Measurements from ENCODE around the gene ELF1.

Gene ELF1

GRCh38 chr13:41005704-41006103, 13.4 kb downstream of the ELF1 start:
- no peak for DNase-seq

GRCh38 chr13:41004875-41005693, 14.0 kb downstream of the ELF1 start:
- peak; percentile 74 for DNase-seq

GRCh38 chr13:41002606-41003005, 16.5 kb downstream of the ELF1 start:
- no peak for DNase-seq

GRCh38 chr13:41001695-41002094, 17.4 kb downstream of the ELF1 start:
- DNase-seq = no peak

GRCh38 chr13:40999416-40999815, 19.7 kb downstream of the ELF1 start:
- DNase-seq = no peak

GRCh38 chr13:40996426-40997092, 22.6 kb downstream of the ELF1 start:
- no peak for DNase-seq

- no peak for DNase-seq
Measured at GRCh38 chr13:40995997-40996396, 23.1 kb downstream of the ELF1 start.

GRCh38 chr13:40994581-40995230, 24.4 kb downstream of the ELF1 start:
- no peak for DNase-seq

GRCh38 chr13:40993987-40994386, 25.1 kb downstream of the ELF1 start:
- DNase-seq = no peak

- DNase-seq = peak; percentile 57
Measured at GRCh38 chr13:40992678-40993518, 26.2 kb downstream of the ELF1 start.

GRCh38 chr13:40987606-40988280, 31.4 kb downstream of the ELF1 start:
- DNase-seq = no peak

- no peak for DNase-seq
Measured at GRCh38 chr13:40986101-40986856, 32.8 kb downstream of the ELF1 start.

- no peak for DNase-seq
Measured at GRCh38 chr13:40985381-40986100, 33.6 kb downstream of the ELF1 start.

GRCh38 chr13:40984668-40985366, 34.3 kb downstream of the ELF1 start:
- DNase-seq = peak; percentile 72

GRCh38 chr13:40983725-40984667, 35.1 kb downstream of the ELF1 start:
- DNase-seq = peak; percentile 68

GRCh38 chr13:40983259-40983658, 35.9 kb downstream of the ELF1 start:
- no peak for DNase-seq

- peak; percentile 92 for DNase-seq
Measured at GRCh38 chr13:40982772-40983171, 36.3 kb downstream of the ELF1 start.

- DNase-seq = no peak
Measured at GRCh38 chr13:40981949-40982348, 37.2 kb downstream of the ELF1 start.

GRCh38 chr13:40981361-40981760, 37.8 kb downstream of the ELF1 start:
- peak; percentile 71 for DNase-seq
